ENCODE measurements around the gene EDA.
A peak's percentile ranks its signal among the peaks of the same experiment; 100 is the strongest.

The EDA gene

GRCh38 chrX:70029863-70030262, 413.9 kb downstream of the EDA start:
- no peak for DNase-seq

- peak; percentile 78 for DNase-seq
Measured at GRCh38 chrX:70030301-70030767, 414.4 kb downstream of the EDA start.

GRCh38 chrX:70032792-70033191, 416.9 kb downstream of the EDA start:
- DNase-seq = peak; percentile 45

GRCh38 chrX:70033348-70034051, 417.6 kb downstream of the EDA start:
- peak; percentile 5 for DNase-seq

DNA sequence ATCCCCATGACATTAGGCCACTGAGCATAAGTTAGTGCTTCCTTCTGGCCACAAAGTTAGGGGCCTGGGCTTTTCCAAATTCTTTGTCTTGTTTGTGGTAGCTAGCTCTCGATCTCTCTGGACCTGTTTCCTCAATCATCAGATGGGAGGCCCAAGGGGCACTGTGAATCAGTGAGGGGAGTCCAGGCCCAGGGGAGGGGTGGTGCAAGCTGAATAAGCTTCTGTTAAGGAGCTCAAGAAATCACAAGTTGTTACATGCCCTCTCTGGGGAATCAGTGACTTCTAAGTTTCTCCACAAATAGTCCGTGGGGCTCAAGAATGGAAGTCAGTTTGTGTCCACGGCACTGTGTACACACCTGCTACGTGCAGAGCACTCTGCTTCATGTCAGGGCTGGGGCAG, 418.7 kb downstream of the EDA start:
- DNase-seq = no peak

DNA sequence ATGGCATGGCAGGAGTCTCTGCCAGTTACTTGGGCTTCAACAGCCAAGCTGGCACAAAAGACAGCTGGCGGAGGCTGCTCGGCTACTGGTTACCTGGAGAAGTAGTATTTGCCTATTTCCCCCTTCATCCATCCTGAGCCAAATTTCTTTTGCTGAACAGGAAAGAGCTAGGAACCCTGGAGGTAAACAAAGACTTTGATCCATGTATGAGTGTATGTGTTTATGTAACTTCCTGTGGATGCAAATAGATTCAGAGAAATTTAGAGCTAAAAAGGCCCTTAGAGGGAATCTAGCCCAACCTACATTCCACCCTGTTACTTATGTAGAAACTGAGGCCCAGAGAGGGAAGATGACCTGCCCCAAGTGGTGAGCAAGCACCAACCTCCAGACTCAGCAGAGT, 422.6 kb downstream of the EDA start:
- no peak for DNase-seq

DNA sequence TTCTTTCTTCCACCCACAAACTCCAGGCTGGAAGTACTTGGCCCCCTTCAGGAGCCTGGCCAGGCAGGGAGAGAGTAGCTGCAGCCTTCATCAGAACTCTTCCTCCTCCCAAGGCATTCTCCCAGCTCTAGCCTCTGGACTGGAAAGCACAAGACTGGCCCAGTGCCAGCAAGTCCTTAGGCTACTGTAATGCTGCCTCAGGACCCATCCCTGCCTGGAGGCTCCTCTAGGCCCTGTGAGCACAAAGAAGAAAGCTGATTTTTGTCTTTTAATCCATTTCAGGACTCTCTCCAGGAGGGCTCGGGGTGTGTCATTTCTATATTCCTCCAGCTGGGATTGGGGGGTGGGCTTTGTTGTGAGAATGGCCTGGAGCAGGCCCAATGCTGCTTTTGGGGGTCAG, 423.0 kb downstream of the EDA start:
- DNase-seq = no peak

DNA sequence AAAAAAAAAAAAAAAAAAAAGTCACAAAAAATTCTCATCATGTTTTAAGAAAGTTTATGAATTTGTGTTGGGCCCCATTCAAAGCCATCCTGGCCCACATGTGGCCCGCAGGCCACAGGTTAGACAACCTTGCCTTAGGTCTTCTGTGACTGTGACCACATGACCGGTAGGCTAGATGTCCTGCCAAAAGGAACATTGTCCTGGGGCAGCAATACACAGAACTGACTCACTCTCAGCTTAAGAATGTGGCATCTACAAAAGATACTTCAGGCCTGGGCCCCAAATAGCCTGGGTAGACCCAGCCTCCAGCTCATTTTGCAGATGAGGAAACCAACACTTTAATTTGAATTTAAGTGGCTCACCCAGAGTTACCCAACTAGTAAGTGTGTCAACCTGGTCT, 423.8 kb downstream of the EDA start:
- no peak for DNase-seq

GRCh38 chrX:70041993-70042392, 426.1 kb downstream of the EDA start:
- DNase-seq = no peak

GRCh38 chrX:70042399-70043371, 426.8 kb downstream of the EDA start:
- DNase-seq = no peak

- DNase-seq = no peak
Measured at GRCh38 chrX:70043685-70044084, 427.8 kb downstream of the EDA start.

- DNase-seq = no peak
Measured at GRCh38 chrX:70044541-70045245, 428.8 kb downstream of the EDA start.

DNA sequence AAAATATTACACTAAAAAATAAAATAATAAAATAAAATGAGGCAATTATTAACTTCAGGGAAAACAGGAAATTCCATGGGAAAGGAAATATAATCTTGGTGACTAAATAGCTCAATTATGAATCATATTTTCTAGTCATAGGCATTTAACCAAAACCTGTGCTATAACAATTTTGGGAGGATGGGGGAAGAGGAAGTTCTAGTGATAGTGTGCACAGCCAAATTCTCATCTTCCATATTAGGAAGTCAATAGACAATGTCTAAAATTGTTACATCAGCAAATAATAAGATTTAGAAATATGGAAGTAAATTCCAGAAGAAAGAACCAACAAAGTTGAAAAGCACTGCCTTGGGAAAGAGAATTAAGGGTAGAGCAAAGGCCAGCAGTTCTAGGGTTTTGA, 431.1 kb downstream of the EDA start:
- no peak for DNase-seq

DNA sequence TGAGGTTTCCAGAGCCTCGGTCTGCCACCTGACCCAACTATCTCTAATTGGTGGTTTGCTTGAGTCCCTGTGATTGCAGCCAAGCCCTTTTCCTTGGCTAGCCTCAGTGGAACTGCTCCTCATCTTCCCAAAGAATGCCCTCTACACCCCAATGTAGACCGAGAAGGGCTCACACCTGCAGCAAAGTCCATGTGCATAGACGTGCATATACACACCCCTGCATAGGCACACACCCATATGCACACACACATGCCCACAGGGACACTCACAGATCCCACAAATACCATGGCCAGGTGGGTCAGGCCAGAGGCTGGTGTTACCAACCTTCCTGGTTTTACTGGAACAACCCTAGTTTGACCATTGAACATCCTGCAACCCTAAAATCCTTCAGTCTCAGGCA, 433.5 kb downstream of the EDA start:
- DNase-seq = no peak

GRCh38 chrX:70049925-70050324, 434.0 kb downstream of the EDA start, which contains the start of gene AWAT2:
Gene AWAT2 (minus strand): TSS chrX:70049938. CDS start chrX:70049932, 6 bp downstream.
- DNase-seq = no peak

DNA sequence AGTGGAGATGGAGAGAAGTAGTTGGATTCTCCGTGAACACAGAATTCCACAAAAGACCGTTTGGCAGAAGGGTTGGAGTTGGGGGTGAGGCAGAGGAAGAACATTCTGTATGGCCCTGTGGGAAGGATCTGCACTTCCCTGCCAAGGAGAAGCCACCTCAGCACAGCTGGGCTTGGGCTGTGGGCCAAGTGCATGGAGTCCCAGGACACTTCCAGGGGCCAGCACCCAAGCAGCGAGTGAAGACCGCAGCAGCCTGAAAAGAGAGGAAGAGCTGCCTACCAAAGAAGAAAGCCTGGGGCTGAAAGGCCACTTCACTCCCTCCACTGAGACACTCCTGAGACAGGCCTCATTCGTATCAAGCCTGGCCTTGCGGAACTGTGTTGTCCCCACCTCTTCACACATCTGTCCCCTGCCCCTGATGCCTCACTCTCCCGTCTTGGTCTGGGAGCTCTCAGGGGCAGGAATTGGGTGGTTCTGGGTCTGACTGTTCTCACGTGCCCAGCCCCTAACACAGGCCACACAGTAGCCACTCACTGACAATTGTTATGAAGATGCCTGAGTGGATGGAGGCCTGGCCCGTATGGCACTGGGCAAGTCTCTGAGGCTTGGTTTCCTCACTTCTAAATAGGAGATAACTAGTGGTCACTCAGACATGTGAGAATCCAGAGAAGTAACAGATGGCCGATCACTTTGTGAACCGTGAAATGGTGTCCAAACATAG, 437.1 kb downstream of the EDA start:
- DNase-seq = no peak

- DNase-seq = no peak
Measured at GRCh38 chrX:70054391-70054790, 438.5 kb downstream of the EDA start.

GRCh38 chrX:70062076-70062475, 446.2 kb downstream of the EDA start, which contains the start of gene OTUD6A:
Gene OTUD6A (plus strand): TSS chrX:70062457. CDS start chrX:70062525, 68 bp downstream.
- DNase-seq = no peak

- no peak for DNase-seq
Measured at GRCh38 chrX:70062961-70063550, 447.1 kb downstream of the EDA start.

DNA sequence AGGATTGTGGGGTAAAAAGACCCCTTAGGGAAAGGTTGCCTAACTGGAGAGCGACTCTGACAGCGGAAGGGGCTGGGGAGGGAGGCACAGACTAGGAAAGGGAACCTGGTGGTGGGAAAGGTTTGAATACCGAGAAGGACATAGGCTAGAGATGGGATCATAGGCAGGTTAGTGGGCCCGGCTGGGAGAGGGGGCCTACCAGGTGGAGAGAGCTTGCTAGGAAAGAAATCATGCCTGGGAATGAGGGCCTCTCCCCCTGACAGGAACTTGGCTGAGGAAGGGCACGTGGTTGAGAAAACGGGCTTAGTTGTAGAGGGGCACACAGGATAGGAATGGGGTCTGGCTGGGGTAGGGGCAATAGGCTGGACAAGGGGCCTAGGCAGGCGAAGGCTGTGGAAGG, 450.7 kb downstream of the EDA start:
- DNase-seq = no peak

- DNase-seq = no peak
Measured at GRCh38 chrX:70079297-70079696, 463.4 kb downstream of the EDA start.

DNA sequence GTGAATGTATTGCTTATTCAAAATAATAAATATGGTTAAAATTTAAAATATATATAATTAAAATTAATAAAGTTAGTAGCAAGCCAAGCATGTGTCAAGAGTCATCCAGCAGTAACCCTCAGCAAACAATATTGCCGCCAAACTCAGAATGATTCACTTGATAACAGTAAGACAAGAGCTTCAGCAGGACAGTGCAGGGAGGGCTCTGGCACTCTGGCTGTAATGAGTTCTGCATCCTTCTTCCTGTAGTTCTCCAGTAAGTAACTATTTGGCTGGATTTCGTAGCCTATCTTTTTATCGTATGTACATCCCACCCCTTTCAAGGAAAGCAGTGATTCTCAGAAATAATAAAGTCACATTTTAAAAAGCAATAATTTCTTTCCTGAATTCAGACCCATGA, 464.0 kb downstream of the EDA start:
- no peak for DNase-seq
